Cardiac muscle cell (in vitro differentiated cells and primary cell): ENCODE measurements around the gene CD14. TPM values are rescaled to one million over a fixed set of nuclear protein-coding genes. Genes with fewer than 3 reads are reported as not detected.
"Not testable (repeated sequence)": the region's sequence is repeated elsewhere in the genome, so short reads cannot be mapped to it uniquely, and the experiment has no call there.

ENCODE experiments used
- DNase-seq, 2 donors: peaks; one replicate each; pipeline versions ENCODE4 v3.0.0 to v3.0.0-alpha.2; 2010 to 2017; ENCODE audit warnings: low read depth in 1 of 2, low spot score in 1 of 2
- H3K27ac ChIP-seq: fragments of 200-600 bp; sonication (generic); 2 replicates; pipeline ENCODE4 v1.5.1; 2016
- H3K27me3 ChIP-seq: fragments of 200-600 bp; sonication (generic); 2 replicates; pipeline ENCODE4 v1.6.0; 2016; ENCODE audit warnings: control low read depth
- H3K36me3 ChIP-seq: fragments of 200-600 bp; sonication (generic); 2 replicates; pipeline ENCODE4 v1.5.1; 2016; ENCODE audit warnings: control low read depth
- H3K4me1 ChIP-seq: fragments of 200-600 bp; sonication (generic); 2 replicates; pipeline ENCODE4 v1.8.1; 2017; ENCODE audit warnings: low read depth, mild to moderate bottlenecking, mixed run types
- H3K4me3 ChIP-seq: fragments of 200-600 bp; sonication (generic); 2 replicates; pipeline ENCODE4 v1.5.1; 2016; ENCODE audit warnings: mild to moderate bottlenecking
- H3K9me3 ChIP-seq: fragments of 200-600 bp; sonication (generic); 2 replicates; pipeline ENCODE4 v1.5.1; 2017; ENCODE audit warnings: low read depth, mild to moderate bottlenecking, control low read depth
- polyA plus RNA-seq: library from polyadenylated mRNA; unstranded; fragments of >200 nt; fragmentation: Nextera tagmentation; extraction: Ambion mirVana; gene quantifications from 2 replicates; pipeline ENCODE4 v1.2.1, GENCODE V29; 2016
- total RNA-seq: library from RNA; depleted of rRNA; stranded (reverse); fragments of >200 nt; gene quantifications from 2 replicates; pipeline ENCODE4 v1.2.3, GENCODE V29; 2016
- TF ChIP-seq, protein P1 (sequence below): IDR thresholded peaks from 2 replicates; pipeline ENCODE4 v1.5.1; 2012; ENCODE audit warnings: low read depth, mild to moderate bottlenecking, low read length

The CD14 gene
- total and polyA plus RNA-seq, 2 experiments from 2014 or later: 0.10 to 1.4 TPM

DNA sequence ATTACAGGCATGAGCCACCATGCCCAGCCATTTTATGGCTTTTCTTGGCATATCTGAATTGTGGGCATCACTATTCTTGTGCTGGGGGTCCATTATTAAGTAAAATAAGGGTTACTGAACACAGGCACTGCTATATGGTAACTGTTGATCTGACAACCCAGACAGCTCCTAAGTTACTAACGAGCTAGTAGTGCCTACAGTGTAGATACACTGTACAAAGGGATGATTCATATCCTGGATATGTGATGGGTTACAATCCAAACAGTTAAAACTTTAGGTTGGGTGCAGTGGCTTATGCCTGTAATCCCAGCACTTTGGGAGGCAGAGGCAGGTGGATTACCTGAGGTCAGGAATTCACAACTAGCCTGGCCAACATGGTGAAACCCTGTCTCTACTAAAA lies 4.3 kb downstream of the CD14 start:
- H3K4me1 ChIP-seq: no peaks in the 10 kb centered on the region
- no peaks in the 10 kb centered on the region for H3K27me3 ChIP-seq
- H3K36me3 ChIP-seq: no peaks in the 10 kb centered on the region
- DNase-seq: no peak
- no peak overlapping the region for H3K27ac ChIP-seq
- no peaks in the 10 kb centered on the region for H3K9me3 ChIP-seq
- TF ChIP-seq, protein P1, sequence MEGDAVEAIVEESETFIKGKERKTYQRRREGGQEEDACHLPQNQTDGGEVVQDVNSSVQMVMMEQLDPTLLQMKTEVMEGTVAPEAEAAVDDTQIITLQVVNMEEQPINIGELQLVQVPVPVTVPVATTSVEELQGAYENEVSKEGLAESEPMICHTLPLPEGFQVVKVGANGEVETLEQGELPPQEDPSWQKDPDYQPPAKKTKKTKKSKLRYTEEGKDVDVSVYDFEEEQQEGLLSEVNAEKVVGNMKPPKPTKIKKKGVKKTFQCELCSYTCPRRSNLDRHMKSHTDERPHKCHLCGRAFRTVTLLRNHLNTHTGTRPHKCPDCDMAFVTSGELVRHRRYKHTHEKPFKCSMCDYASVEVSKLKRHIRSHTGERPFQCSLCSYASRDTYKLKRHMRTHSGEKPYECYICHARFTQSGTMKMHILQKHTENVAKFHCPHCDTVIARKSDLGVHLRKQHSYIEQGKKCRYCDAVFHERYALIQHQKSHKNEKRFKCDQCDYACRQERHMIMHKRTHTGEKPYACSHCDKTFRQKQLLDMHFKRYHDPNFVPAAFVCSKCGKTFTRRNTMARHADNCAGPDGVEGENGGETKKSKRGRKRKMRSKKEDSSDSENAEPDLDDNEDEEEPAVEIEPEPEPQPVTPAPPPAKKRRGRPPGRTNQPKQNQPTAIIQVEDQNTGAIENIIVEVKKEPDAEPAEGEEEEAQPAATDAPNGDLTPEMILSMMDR: no peak
- no peak overlapping the region for H3K4me3 ChIP-seq

DNA sequence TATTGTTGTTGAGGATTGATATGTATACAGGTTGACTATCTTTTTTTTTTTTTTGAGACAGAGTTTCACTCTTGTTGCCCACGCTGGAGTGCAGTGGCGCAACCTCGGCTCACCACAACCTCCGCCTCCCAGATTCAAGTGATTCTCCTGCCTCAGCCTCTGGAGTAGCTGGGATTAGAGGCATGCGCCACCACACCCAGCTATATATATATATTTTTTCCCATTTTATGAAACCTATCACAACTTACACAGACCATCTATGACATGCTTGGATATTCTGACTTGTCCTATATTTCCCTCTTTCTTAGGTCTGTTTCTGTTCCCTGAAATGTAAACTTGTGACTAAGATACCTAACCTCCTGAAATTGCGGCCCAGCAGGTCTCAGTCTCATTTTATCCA lies 5.0 kb downstream of the CD14 start:
- H3K9me3 ChIP-seq: no peaks in the 10 kb centered on the region
- TF ChIP-seq, protein P1: no peak
- H3K4me3 ChIP-seq: no peak overlapping the region
- no peak overlapping the region for H3K27ac ChIP-seq
- no peak for DNase-seq
- no peaks in the 10 kb centered on the region for H3K36me3 ChIP-seq
- no peaks in the 10 kb centered on the region for H3K27me3 ChIP-seq
- H3K4me1 ChIP-seq: no peaks in the 10 kb centered on the region

DNA sequence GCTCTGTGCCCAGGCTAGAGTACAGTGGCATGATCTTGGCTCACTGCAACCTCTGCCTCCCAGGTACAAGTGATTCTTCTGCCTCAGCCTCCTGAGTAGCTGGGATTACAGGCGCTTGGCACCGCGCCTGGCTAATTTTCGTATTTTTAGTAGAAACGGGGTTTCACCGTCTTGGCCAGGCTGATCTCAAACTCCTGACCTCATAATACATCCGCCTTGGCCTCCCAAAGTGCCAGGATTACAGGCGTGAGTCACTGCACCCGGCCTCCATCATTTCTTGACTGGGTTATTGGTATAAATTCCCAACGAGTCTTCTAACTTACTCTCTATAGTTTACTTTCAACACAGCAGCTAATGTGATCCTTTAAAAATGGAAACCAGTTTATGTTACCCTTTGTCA lies 8.1 kb downstream of the CD14 start:
- H3K4me3 ChIP-seq, H3K4me1 ChIP-seq, H3K27me3 ChIP-seq, H3K36me3 ChIP-seq, H3K9me3 ChIP-seq, H3K27ac ChIP-seq, DNase-seq: not testable (repeated sequence)

DNA sequence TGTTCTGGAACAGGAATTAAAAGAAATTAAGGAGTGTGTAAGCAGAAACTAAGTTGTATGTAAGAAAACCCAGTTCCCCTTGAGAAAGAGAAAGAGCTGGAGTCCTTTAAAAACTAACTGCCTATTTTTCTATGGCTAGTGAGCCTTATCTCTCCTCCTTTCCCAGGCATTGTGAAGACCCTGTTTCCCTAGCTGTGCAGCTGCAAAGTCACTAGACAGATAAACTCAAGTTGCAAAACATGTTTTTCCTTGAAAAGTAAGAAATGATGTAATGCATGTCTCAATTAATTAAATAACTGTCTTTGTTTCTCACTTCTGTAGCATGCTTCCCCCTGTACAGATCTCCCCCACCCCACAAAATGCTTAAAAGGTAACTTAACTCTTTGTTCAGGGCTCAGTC lies 9.9 kb downstream of the CD14 start:
- not testable (repeated sequence) for H3K4me1 ChIP-seq, H3K27me3 ChIP-seq, H3K9me3 ChIP-seq, DNase-seq, H3K27ac ChIP-seq, H3K4me3 ChIP-seq, H3K36me3 ChIP-seq

DNA sequence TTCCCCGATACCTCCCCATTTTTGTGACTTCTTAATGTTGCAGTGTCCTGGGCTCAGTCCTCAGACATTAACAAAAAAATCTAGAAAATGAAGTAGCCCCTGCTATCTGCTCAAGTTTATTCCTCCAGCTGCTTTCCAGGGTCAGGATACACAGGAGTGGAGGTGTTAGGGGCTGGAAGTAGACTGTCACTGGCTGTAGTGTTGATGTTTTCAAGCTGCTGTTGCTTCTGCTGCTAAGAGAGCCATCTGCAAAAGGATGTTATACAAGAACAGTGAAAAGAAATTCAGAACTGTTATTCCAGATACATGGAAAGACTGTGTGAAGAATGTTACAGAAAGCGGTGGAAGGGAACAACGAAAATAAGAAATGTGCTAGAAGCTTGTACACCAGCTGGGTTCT lies 10.7 kb downstream of the CD14 start:
- Histone ChIP-seq H3K27ac (no peak overlapping the region), H3K36me3 (no peaks in the 10 kb centered on the region), H3K9me3 (no peaks in the 10 kb centered on the region), H3K4me3 (no peak overlapping the region), H3K27me3 (no peaks in the 10 kb centered on the region), H3K4me1 (no peaks in the 10 kb centered on the region)
- no peak for DNase-seq
- TF ChIP-seq, protein P1: no peak

DNA sequence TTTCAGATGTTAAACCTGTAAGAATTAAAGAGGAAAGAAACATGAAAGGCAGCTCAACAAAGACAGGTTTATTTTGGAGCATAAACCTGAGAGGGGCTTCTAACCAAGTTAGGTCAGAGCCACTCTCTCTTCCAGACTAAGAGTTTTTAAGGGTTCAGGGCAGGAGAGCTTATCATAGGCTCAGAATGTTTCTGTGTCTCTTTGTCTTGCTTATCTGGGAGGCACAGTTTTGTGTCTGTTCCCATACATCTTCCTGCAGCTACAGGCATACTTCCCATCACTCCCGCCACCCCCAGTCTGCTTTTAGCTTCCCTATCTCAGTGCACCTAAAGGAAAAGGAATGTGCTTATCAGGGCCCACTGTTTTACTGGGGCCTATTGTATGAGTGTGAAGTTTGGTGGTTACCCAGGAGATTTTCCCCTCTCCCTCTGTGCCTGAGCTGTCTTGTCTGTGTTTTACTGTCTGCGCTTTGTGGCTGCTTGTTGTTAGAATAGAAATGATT lies 21.9 kb downstream of the CD14 start:
- Histone ChIP-seq H3K36me3 (no peaks in the 10 kb centered on the region), H3K27ac (no peak overlapping the region), H3K4me1 (no peaks in the 10 kb centered on the region), H3K27me3 (no peaks in the 10 kb centered on the region), H3K4me3 (no peak overlapping the region), H3K9me3 (no peaks in the 10 kb centered on the region)
- peak in 1 of 2 donors; percentile 75 for DNase-seq
- TF ChIP-seq, protein P1: no peak

DNA sequence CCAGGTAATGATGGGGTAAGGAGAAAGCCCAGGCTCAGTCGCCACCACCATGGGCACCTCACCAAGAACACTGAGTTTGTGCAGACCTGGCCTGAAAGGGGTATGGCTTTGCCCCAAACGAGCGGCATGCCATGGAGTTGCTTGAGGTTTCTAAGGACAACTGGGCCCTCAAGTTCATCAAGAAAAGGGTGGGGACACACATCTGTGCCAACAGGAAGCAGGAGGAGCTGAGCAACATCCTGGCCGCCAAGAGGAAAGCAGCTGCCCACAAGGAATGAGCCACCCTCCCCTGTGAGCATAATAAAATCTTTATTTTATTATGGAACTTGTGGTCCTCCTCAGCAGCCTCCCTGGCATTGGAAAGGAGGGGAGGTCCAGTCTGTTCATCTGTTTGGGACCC lies 23.8 kb downstream of the CD14 start:
- Histone ChIP-seq H3K4me1 (no peaks in the 10 kb centered on the region), H3K36me3 (no peaks in the 10 kb centered on the region), H3K27ac (no peak overlapping the region), H3K4me3 (no peak overlapping the region), H3K9me3 (no peaks in the 10 kb centered on the region), H3K27me3 (no peaks in the 10 kb centered on the region)
- TF ChIP-seq, protein P1: no peak
- peak in 1 of 2 donors; percentile 45 for DNase-seq
